KOPT-K1 (cell line): ENCODE data around the gene LSS.

Source experiments
- H3K27ac ChIP-seq: fragments of 200-600 bp; sonication (generic); 2 replicates; pipeline ENCODE4 v1.5.1; 2016; ENCODE audit warnings: antibody characterized with exemption, mild to moderate bottlenecking, low read depth, low read length; ENCODE audit not compliant: poor library complexity, severe bottlenecking
- H3K36me3 ChIP-seq: fragments of 200-600 bp; sonication (generic); 2 replicates; pipeline ENCODE4 v1.5.1; 2017; ENCODE audit warnings: antibody characterized with exemption, mild to moderate bottlenecking, low read length, moderate library complexity; ENCODE audit not compliant: insufficient read depth
- H3K9me3 ChIP-seq: fragments of 200-600 bp; sonication (generic); 2 replicates; pipeline ENCODE4 v1.5.1; 2017; ENCODE audit warnings: antibody characterized with exemption, low read length, mild to moderate bottlenecking; ENCODE audit not compliant: insufficient read depth, poor library complexity, severe bottlenecking

LSS gene

DNA sequence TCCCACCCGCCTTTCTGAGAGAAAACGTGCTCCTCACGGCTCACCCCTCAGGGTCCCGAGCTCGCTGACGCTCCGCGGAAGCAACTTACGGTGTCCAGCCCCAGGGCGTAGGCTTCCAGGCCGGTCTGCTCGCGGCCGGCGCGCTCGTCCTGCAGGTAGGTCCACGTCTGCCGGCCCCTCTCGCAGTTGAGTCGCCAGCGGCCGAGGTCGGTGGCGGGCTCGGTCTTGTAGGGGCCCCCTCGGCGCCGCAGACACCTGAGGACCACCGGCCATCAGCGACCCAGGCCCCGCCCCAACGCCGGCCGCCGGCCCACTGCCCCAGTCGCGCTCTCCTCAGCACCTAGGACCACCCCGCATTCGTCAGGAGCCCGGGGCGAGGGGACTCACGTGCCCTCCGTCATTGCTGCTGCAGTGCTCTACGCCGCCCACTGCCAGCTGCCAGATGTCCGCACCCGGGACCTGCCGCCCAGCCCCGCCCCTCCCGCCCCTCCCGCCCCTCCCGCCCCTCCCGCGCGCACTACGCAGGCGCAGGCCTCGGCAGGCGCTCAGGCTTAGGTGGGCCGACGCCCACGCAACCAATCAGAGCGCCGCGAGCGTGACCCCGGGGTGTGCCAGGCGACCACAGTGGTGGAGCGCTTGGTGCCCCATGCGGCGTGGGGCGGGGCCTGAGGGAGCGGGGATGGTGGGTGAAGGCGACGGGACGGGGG is at the start of gene LSS:
LSS (minus strand) TSS at position 430 of the 707 bp plus-strand sequence; CDS start at position 401, 29 bp downstream.
- H3K36me3 ChIP-seq, result peaks cover 42% of the 10 kb centered on the region
- H3K9me3 ChIP-seq, result no peaks in the 10 kb centered on the region
- peak within 1 kb of the TSS; percentile 75 for H3K27ac ChIP-seq

DNA sequence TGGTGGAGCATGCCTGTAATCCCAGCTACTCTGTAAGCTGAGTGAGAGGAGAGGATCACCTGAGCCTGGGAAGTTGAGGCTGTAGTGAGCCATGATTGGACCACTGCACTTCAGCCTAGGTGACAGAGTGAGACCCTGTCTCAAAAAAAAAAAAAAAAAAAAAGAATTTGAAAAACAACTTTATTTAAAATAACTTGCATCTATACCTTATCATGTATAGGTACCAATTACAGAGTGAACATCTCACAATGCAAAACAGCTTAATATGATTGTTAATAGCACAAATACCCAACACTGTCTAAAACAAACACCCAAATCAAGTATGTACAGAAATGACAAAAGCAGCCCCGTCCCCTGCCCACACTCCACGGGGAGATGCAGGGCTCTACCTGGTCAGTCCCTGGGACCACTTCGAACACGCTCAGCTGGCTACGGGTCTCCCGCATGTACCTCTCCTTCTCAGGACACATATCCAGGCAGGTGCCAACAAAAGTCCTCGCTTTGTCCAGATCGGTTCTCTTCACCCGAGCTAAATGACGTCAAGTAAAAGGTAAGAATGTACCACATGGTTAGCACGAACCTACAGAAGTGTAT is 46.3 kb upstream of the LSS start:
- Histone ChIP-seq H3K36me3 (peaks cover 90% of the 10 kb centered on the region), H3K9me3 (no peaks in the 10 kb centered on the region), H3K27ac (no peak overlapping the region)

- Histone ChIP-seq H3K27ac (no peak overlapping the region), H3K36me3 (peaks cover 88% of the 10 kb centered on the region), H3K9me3 (no peaks in the 10 kb centered on the region)
These were observed 44.8 kb upstream of the LSS start for GRCh38 chr21:46273341-46273740.

GRCh38 chr21:46269466-46269865 is 40.9 kb upstream of the LSS start:
- peaks cover 95% of the 10 kb centered on the region for H3K36me3 ChIP-seq

GRCh38 chr21:46268371-46268770 is 39.8 kb upstream of the LSS start:
- Histone ChIP-seq H3K9me3 (no peaks in the 10 kb centered on the region), H3K27ac (no peak overlapping the region), H3K36me3 (peaks cover 95% of the 10 kb centered on the region)

More at GRCh38 chr21:46269466-46269865, 40.9 kb upstream of the LSS start:
- no peaks in the 10 kb centered on the region for H3K9me3 ChIP-seq
- no peak overlapping the region for H3K27ac ChIP-seq

DNA sequence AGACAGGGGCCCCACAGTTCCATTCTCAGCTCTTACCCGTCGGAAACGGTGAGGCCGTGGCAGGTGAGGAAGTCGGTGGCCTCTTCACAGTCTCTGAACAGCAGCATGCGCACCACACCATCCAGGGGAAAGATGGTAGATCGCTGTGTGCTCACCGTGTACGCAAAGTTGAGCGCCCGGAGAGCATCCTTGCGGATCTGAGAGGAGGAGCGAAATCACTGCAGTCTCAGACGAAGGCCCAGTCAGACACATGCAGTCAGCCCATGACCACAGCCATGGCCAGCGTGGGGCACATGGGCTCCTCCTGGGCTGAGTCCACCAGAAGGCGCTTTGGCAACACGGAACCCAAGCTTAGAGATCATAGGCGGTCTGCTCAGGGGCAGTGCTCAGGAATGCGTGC is 38.4 kb upstream of the LSS start:
- Histone ChIP-seq H3K27ac (no peak overlapping the region), H3K9me3 (no peaks in the 10 kb centered on the region), H3K36me3 (peaks cover 90% of the 10 kb centered on the region)

DNA sequence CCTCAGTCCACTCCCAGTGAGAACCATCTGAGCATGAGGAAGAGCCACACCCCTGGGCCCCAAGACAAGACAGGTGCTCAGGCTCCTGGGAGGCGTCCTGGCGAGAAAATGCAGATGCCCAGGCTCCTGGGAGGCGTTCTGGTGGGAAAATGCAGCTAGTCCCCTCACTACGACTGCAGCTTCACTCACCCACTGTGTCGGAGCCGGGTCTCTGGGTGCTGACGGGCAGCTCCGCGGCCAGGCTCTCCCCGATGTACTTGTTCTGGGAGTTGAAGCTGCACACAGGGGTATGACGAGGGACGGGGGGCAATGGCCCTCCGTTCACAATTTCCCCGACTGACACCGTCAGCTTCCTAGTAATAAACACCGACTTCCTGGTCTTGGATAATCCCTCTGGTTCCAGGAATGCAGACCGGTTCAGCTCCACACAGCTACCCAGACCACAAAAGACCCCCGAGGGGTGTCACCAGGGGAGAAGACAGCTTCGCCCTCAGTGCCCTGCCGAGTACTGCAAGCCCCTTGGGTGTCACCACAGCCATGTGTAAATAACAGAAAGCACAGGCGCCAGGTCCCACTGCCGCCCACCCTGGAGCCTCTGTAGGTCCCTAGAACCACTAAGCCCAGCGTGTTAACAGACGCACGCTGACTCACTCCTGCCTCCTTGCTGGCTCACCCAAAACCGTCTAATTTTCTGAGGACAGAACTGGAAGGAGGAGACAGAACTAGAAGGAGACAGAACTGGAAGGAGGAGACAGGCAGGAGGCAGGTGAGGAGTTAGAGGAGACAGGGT is 37.4 kb upstream of the LSS start:
- H3K36me3 ChIP-seq, result peaks cover 89% of the 10 kb centered on the region
- H3K27ac ChIP-seq, result no peak overlapping the region
- no peaks in the 10 kb centered on the region for H3K9me3 ChIP-seq

GRCh38 chr21:46264690-46265144 is 36.1 kb upstream of the LSS start:
- Histone ChIP-seq H3K9me3 (no peaks in the 10 kb centered on the region), H3K36me3 (peaks cover 89% of the 10 kb centered on the region), H3K27ac (no peak overlapping the region)

GRCh38 chr21:46264046-46264689 is 35.6 kb upstream of the LSS start:
- H3K27ac ChIP-seq, result no peak overlapping the region
- peaks cover 89% of the 10 kb centered on the region for H3K36me3 ChIP-seq
- H3K9me3 ChIP-seq, result no peaks in the 10 kb centered on the region

DNA sequence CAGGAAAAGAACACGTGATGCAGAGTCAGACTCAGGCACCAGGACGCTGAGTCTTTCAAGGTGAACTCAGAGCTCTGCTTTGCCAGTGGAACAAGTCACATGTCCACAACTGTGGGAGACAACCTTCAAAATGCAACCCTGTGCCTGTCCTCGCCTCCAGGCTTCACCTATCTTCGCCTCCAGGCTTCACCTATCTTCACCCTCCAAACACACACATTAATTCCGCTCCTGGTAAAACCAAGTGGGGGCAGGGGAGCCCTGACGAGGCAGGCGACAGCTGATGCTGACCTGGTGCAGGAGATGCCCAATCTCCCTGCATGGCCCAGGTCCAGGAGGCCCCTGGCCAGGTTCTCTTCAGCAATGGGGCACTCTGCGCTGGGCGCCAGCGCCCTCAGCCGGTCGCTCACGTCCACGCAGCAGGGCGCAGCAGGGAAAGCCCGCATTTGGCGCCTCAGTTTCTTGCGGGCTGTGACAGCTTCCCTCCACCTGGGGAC is 28.0 kb upstream of the LSS start:
- no peak overlapping the region for H3K27ac ChIP-seq
- no peaks in the 10 kb centered on the region for H3K9me3 ChIP-seq
- peaks cover 94% of the 10 kb centered on the region for H3K36me3 ChIP-seq

DNA sequence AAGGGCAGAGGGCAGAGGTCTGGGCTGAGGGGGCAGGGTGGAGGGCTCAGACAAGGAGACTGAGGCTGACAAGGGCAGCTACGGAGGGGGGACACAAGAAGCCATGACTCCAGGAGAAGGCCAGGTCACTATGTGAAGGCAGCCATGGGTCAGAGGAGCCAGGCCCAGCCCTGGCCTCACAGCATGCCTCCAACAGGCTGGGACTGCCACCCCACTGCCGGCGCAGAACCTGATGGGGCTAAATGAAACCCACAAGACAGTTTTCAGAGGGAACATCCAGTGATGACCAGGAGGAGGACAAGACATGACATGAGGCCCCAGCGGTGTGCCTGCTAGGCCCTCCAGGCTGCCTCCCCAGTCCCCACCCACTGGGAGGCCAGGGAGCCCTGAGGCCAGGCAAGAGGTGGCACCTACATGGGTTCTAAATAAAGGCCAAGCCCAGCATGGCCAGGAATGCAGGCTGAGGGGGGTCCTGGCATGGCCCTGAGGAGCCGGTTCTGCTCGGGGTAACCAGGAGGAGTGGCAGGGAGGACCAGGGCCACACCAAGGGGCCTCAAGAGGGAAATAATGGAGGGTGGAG is 27.3 kb upstream of the LSS start:
- Histone ChIP-seq H3K9me3 (no peaks in the 10 kb centered on the region), H3K27ac (peak overlapping the region; percentile 71), H3K36me3 (peaks cover 94% of the 10 kb centered on the region)

GRCh38 chr21:46255166-46255565 is 26.6 kb upstream of the LSS start:
- no peaks in the 10 kb centered on the region for H3K9me3 ChIP-seq
- H3K27ac ChIP-seq, result peak overlapping the region; percentile 71
- H3K36me3 ChIP-seq, result peaks cover 94% of the 10 kb centered on the region

DNA sequence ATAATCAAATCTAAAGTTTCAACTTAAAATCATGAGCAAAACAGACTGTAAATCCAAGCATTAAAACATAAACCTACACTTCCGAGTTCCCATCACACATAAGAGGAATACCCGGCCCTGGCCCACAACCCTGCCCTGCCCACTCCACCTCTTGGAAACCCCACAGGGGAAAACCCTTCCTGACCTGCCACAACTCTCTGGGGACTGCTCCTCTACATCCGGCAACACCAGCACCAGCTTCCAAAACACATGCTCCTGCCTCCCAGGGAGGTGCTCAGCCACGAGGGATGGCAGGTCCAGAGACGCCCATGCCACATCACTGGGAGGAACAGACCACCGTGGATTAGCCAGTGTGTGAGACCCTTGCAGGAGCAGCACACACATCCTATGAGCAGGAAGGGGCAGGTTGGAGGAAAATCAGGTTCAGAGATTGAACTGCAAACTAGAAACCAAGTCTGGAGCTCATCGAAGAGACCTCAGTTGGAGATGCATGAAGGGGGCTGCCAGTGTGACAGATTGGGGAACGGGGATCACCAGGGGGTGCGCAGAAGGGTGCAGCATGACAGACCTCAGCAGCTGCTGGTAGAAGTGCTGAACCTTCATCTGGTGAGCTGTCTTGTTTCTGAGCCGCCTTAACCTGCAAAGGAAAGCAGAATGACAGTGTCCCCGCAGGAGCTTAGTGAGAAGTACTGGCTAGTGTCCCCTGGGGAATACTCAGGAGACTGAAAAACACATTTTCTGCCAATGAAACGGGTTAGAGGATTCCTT is 25.8 kb upstream of the LSS start:
- Histone ChIP-seq H3K36me3 (peaks cover 94% of the 10 kb centered on the region), H3K9me3 (no peaks in the 10 kb centered on the region), H3K27ac (peak overlapping the region; percentile 71)

- Histone ChIP-seq H3K27ac (peak overlapping the region; percentile 71), H3K36me3 (peaks cover 94% of the 10 kb centered on the region), H3K9me3 (no peaks in the 10 kb centered on the region)
These were observed 25.1 kb upstream of the LSS start for GRCh38 chr21:46253610-46254124.
